ENCODE measurements around the gene TBX4. TPM values are rescaled to one million over a fixed set of nuclear protein-coding genes. Genes with fewer than 3 reads are reported as not detected.

Gene TBX4
- total RNA-seq, 1 donor from 2014 or later: 8.4 TPM

DNA sequence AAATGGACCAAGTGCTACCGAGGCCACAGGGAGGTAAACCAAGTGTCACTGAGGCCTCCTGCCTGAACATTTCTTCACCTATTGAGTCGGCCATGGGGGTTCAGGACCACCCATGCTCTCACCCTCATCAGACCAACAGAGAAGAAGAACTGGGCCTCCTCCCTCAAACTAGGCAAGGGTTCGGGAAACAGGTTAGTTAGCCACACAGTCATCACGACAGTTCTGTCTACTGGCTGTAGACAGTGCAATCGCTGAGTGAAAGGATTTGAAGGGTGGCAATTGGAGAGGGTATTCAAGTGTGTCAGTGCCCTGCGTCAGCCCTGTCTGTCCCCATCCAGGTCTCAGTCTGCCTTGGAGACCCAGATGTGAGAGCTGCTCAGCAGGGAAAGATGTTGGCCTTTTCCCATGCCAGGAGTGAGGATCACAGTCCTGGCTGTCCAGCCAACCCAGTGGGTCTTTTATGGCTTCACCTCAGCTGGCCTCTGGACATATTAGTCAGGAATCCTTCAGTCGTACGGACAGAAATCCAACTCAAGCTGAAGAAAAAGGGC lies 32.7 kb upstream of the TBX4 start:
- Histone ChIP-seq H3K4me1 (ENCODE audit: control insufficient read depth in 3 of 3, insufficient read depth in 3 of 3, low read length in 3 of 3) (peaks cover 11 to 13% (median 12%) of the 10 kb centered on the region in 3 donors), H3K36me3 (ENCODE audit: control insufficient read depth in 3 of 3, insufficient read depth in 3 of 3, low read length in 3 of 3) (no peaks in the 10 kb centered on the region), H3K27ac (ENCODE audit: low read depth, low read length) (no peak overlapping the region), H3K4me3 (ENCODE audit: low read length in 3 of 3) (no peak overlapping the region), H3K9me3 (ENCODE audit: control insufficient read depth in 3 of 3, low read length in 3 of 3) (no peaks in the 10 kb centered on the region), H3K27me3 (ENCODE audit: control insufficient read depth in 3 of 3, insufficient read depth in 3 of 3, low read length in 3 of 3) (peaks cover 24 to 44% (median 38%) of the 10 kb centered on the region in 3 donors), H3K9ac (ENCODE audit: low read depth in 1 of 3, low read length in 3 of 3) (no peak overlapping the region)

- no peaks in the 10 kb centered on the region for H3K36me3 ChIP-seq (ENCODE audit: control insufficient read depth in 3 of 3, insufficient read depth in 3 of 3, low read length in 3 of 3)
- H3K9ac ChIP-seq (ENCODE audit: low read depth in 1 of 3, low read length in 3 of 3): no peak overlapping the region
- H3K4me3 ChIP-seq (ENCODE audit: low read length in 3 of 3): no peak overlapping the region
- H3K4me1 ChIP-seq (ENCODE audit: control insufficient read depth in 3 of 3, insufficient read depth in 3 of 3, low read length in 3 of 3): peaks cover 10 to 12% (median 11%) of the 10 kb centered on the region in 3 donors
- no peaks in the 10 kb centered on the region for H3K9me3 ChIP-seq (ENCODE audit: control insufficient read depth in 3 of 3, low read length in 3 of 3)
- H3K27me3 ChIP-seq (ENCODE audit: control insufficient read depth in 3 of 3, insufficient read depth in 3 of 3, low read length in 3 of 3): peaks cover 24 to 49% (median 43%) of the 10 kb centered on the region in 3 donors
- no peak overlapping the region for H3K27ac ChIP-seq (ENCODE audit: low read depth, low read length)
These were observed 32.2 kb upstream of the TBX4 start for GRCh38 chr17:61420052-61420451.

GRCh38 chr17:61420745-61421398 lies 31.4 kb upstream of the TBX4 start:
- Histone ChIP-seq H3K4me1 (ENCODE audit: control insufficient read depth in 3 of 3, insufficient read depth in 3 of 3, low read length in 3 of 3) (peaks cover 10 to 12% (median 11%) of the 10 kb centered on the region in 3 donors), H3K9me3 (ENCODE audit: control insufficient read depth in 3 of 3, low read length in 3 of 3) (no peaks in the 10 kb centered on the region), H3K36me3 (ENCODE audit: control insufficient read depth in 3 of 3, insufficient read depth in 3 of 3, low read length in 3 of 3) (no peaks in the 10 kb centered on the region), H3K27me3 (ENCODE audit: control insufficient read depth in 3 of 3, insufficient read depth in 3 of 3, low read length in 3 of 3) (peaks cover 24 to 49% (median 43%) of the 10 kb centered on the region in 3 donors), H3K27ac (ENCODE audit: low read depth, low read length) (no peak overlapping the region), H3K9ac (ENCODE audit: low read depth in 1 of 3, low read length in 3 of 3) (no peak overlapping the region), H3K4me3 (ENCODE audit: low read length in 3 of 3) (no peak overlapping the region)

DNA sequence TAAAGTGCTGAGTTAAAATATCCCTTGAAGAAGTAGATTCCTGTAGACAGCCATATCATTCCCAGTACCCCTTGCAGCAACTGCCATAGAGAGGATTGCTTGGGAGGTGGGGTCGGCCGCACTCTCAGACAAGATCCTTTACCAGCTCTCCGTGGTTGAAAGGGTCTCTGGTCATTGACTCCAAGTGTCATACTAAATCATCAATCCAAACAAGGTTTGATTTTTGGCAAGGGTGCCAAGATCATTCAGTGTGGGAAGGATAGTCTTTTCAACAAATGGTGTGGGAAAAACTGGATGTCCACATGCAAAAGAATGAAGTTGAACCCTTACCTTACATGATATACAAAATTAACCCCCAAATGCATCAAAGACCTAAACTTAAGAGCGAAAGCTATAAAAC lies 30.8 kb upstream of the TBX4 start:
- H3K36me3 ChIP-seq (ENCODE audit: control insufficient read depth in 3 of 3, insufficient read depth in 3 of 3, low read length in 3 of 3): no peaks in the 10 kb centered on the region
- H3K9me3 ChIP-seq (ENCODE audit: control insufficient read depth in 3 of 3, low read length in 3 of 3): no peaks in the 10 kb centered on the region
- H3K27me3 ChIP-seq (ENCODE audit: control insufficient read depth in 3 of 3, insufficient read depth in 3 of 3, low read length in 3 of 3): peaks cover 24 to 49% (median 43%) of the 10 kb centered on the region in 3 donors
- H3K4me3 ChIP-seq (ENCODE audit: low read length in 3 of 3): no peak overlapping the region
- no peak overlapping the region for H3K9ac ChIP-seq (ENCODE audit: low read depth in 1 of 3, low read length in 3 of 3)
- H3K4me1 ChIP-seq (ENCODE audit: control insufficient read depth in 3 of 3, insufficient read depth in 3 of 3, low read length in 3 of 3): peaks cover 7 to 9% (median 7%) of the 10 kb centered on the region in 3 donors
- H3K27ac ChIP-seq (ENCODE audit: low read depth, low read length): no peak overlapping the region

- peaks cover 0 to under 1% (median 0%) of the 10 kb centered on the region in 3 donors for H3K4me1 ChIP-seq (ENCODE audit: control insufficient read depth in 3 of 3, insufficient read depth in 3 of 3, low read length in 3 of 3)
- H3K9ac ChIP-seq (ENCODE audit: low read depth in 1 of 3, low read length in 3 of 3): no peak overlapping the region
- no peaks in the 10 kb centered on the region for H3K36me3 ChIP-seq (ENCODE audit: control insufficient read depth in 3 of 3, insufficient read depth in 3 of 3, low read length in 3 of 3)
- peaks cover 24 to 44% (median 43%) of the 10 kb centered on the region in 3 donors for H3K27me3 ChIP-seq (ENCODE audit: control insufficient read depth in 3 of 3, insufficient read depth in 3 of 3, low read length in 3 of 3)
- H3K4me3 ChIP-seq (ENCODE audit: low read length in 3 of 3): no peak overlapping the region
- H3K9me3 ChIP-seq (ENCODE audit: control insufficient read depth in 3 of 3, low read length in 3 of 3): no peaks in the 10 kb centered on the region
- no peak overlapping the region for H3K27ac ChIP-seq (ENCODE audit: low read depth, low read length)
These were observed 30.0 kb upstream of the TBX4 start for GRCh38 chr17:61422116-61422799.

DNA sequence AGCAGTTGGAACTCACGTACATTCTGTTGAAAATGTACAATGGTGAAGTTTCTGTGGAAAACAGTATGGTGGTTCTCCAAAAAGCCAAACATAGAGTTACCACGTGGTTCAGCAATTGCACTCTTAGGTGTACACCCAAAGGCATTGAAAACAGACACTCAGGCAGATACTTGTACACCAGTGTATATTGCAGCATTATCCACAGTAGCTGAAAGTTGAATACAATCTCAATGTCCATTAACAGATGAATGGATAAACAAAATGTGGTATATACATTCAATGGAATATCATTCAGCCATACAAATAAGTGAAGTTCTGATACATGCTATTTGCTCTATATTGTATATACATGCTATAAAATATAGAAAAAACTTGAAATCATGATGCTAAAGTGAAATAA lies 29.4 kb upstream of the TBX4 start:
- Histone ChIP-seq H3K4me3 (ENCODE audit: low read length in 3 of 3) (no peak overlapping the region), H3K27ac (ENCODE audit: low read depth, low read length) (no peak overlapping the region), H3K4me1 (ENCODE audit: control insufficient read depth in 3 of 3, insufficient read depth in 3 of 3, low read length in 3 of 3) (no peaks in the 10 kb centered on the region), H3K36me3 (ENCODE audit: control insufficient read depth in 3 of 3, insufficient read depth in 3 of 3, low read length in 3 of 3) (no peaks in the 10 kb centered on the region), H3K9ac (ENCODE audit: low read depth in 1 of 3, low read length in 3 of 3) (no peak overlapping the region), H3K27me3 (ENCODE audit: control insufficient read depth in 3 of 3, insufficient read depth in 3 of 3, low read length in 3 of 3) (peaks cover 24 to 41% (median 38%) of the 10 kb centered on the region in 3 donors), H3K9me3 (ENCODE audit: control insufficient read depth in 3 of 3, low read length in 3 of 3) (no peaks in the 10 kb centered on the region)

DNA sequence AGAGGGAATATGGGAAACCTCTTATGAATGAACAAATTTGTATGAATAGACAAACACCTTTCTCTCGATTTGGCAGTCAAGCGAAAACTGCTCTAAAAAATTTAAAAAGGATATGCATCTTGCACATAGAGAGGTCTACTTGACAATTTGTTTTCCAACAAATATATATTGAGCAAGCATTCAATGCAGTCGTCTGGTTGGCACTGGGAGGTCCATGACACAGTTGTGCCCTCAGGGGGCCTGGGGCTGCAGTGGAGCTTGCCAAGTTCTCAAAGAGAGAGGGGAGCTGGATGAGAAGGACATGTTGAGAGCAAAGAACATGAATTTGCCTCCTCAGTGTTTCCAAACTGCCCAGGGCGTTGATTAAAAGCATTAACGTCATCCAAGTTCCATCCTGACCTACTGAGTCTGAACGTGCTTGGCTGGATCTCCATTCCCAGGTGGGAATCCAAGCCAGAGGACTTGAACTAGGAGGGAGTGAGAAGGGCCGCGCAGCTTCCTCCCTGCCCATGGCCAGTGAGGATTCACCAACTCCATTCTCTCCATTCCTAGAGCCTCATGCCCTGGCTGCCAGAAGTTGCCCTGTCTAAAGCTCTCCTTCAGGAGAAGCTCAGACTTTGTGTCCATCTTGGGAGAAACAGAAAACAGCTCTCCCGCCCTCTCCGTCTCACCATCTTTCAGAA lies 28.1 kb upstream of the TBX4 start:
- no peak overlapping the region for H3K27ac ChIP-seq (ENCODE audit: low read depth, low read length)
- no peaks in the 10 kb centered on the region for H3K36me3 ChIP-seq (ENCODE audit: control insufficient read depth in 3 of 3, insufficient read depth in 3 of 3, low read length in 3 of 3)
- H3K27me3 ChIP-seq (ENCODE audit: control insufficient read depth in 3 of 3, insufficient read depth in 3 of 3, low read length in 3 of 3): peaks cover 24 to 39% (median 37%) of the 10 kb centered on the region in 3 donors
- H3K4me3 ChIP-seq (ENCODE audit: low read length in 3 of 3): no peak overlapping the region
- no peak overlapping the region for H3K9ac ChIP-seq (ENCODE audit: low read depth in 1 of 3, low read length in 3 of 3)
- no peaks in the 10 kb centered on the region for H3K9me3 ChIP-seq (ENCODE audit: control insufficient read depth in 3 of 3, low read length in 3 of 3)
- H3K4me1 ChIP-seq (ENCODE audit: control insufficient read depth in 3 of 3, insufficient read depth in 3 of 3, low read length in 3 of 3): no peaks in the 10 kb centered on the region

- Histone ChIP-seq H3K4me1 (ENCODE audit: control insufficient read depth in 3 of 3, insufficient read depth in 3 of 3, low read length in 3 of 3) (no peaks in the 10 kb centered on the region), H3K4me3 (ENCODE audit: low read length in 3 of 3) (no peak overlapping the region), H3K27me3 (ENCODE audit: control insufficient read depth in 3 of 3, insufficient read depth in 3 of 3, low read length in 3 of 3) (peaks cover 15 to 27% (median 23%) of the 10 kb centered on the region in 3 donors)
These were observed 26.3 kb upstream of the TBX4 start for GRCh38 chr17:61425682-61426481.

DNA sequence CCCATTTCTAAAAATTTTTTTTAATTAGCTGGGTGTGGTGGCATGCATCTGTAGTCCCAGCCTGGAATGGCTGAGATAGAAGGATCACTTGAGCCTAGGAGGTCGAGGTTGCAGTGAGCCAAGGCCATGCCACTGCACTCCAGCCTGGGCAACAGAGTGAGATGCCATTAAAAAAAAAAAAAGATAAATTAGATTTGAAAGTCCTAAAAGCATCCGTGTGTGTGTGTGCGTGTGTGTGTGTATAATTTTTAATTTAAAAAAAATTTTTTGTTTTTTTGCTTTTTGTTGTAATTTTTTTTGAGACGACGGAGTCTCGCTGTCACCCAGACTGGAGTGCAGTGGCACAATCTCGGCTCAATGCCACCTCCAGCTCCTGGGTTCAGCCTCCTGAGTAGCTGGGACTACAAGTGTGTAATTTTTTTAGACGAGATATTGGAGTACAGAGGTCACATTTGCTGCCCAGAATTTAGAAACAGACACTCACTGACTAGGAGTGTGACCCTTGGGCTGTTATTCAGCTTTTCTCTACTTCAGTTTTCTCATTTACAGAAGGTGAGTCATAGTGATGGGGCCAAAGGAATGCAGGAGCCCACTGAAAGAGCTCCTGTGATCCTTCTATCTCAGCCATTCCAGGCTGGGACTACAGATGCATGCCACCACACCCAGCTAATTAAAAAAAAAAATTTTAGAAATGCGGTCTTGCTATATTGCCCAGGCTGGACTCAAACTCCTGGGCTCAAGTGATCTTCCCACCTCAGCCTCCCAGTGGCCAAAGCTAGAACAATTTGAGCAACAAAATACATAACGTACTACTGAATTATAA lies 25.5 kb upstream of the TBX4 start:
- Histone ChIP-seq H3K9me3 (ENCODE audit: control insufficient read depth in 3 of 3, low read length in 3 of 3) (no peaks in the 10 kb centered on the region), H3K27me3 (ENCODE audit: control insufficient read depth in 3 of 3, insufficient read depth in 3 of 3, low read length in 3 of 3) (peaks cover 8 to 20% (median 16%) of the 10 kb centered on the region in 3 donors), H3K9ac (ENCODE audit: low read depth in 1 of 3, low read length in 3 of 3) (no peak overlapping the region), H3K4me3 (ENCODE audit: low read length in 3 of 3) (no peak overlapping the region), H3K27ac (ENCODE audit: low read depth, low read length) (no peak overlapping the region), H3K36me3 (ENCODE audit: control insufficient read depth in 3 of 3, insufficient read depth in 3 of 3, low read length in 3 of 3) (no peaks in the 10 kb centered on the region), H3K4me1 (ENCODE audit: control insufficient read depth in 3 of 3, insufficient read depth in 3 of 3, low read length in 3 of 3) (no peaks in the 10 kb centered on the region)

More at GRCh38 chr17:61425682-61426481, 26.3 kb upstream of the TBX4 start:
- Histone ChIP-seq H3K36me3 (ENCODE audit: control insufficient read depth in 3 of 3, insufficient read depth in 3 of 3, low read length in 3 of 3) (no peaks in the 10 kb centered on the region), H3K9me3 (ENCODE audit: control insufficient read depth in 3 of 3, low read length in 3 of 3) (no peaks in the 10 kb centered on the region), H3K9ac (ENCODE audit: low read depth in 1 of 3, low read length in 3 of 3) (no peak overlapping the region), H3K27ac (ENCODE audit: low read depth, low read length) (no peak overlapping the region)
